Measurements from ENCODE around the gene KRTAP4-5. TPM values are rescaled to one million over a fixed set of nuclear protein-coding genes. Genes with fewer than 3 reads are reported as not detected.
"Not testable (repeated sequence)": the region's sequence is repeated elsewhere in the genome, so short reads cannot be mapped to it uniquely, and the experiment has no call there.

Gene KRTAP4-5
- total RNA-seq, 2 experiments from 2014 or later = not detected

DNA sequence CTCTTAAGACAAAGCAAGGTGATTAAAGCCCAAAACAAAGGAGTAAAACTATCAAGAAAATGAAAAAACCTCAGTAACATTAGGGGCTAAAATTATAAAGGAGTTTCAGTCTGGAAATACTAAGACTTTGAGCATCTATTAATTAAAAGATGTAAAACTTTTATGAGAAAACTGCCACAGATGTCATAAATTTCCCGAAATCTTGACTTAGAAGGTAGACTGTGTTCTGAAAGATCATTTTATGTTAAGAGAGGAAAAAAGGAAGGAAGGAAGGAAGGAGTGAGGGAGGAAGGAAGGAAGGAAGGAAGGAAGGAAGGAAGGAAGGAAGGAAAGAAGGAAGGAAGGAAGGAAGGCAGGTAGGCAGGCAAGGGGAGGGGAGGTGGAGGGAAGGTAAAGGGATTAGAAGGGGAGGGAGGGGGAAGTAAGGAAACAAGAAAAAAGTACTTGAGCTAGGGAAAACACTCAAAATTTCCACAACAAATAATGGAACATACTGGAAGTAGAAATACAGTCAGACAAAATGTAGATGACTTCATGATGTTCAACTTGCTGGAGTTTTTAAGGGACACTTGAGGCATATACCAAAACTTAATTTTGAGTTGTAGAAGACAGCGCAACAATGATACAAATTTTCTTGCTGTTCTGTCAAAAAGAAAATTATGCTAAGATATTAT is 2.0 kb downstream of the KRTAP4-5 start:
- Mint-ChIP-seq H3K36me3 (ENCODE audit: low read depth) (peaks cover 5% of the 10 kb centered on the region), H3K4me3 (no peak overlapping the region), H3K4me1 (ENCODE audit: low read depth) (no peaks in the 10 kb centered on the region), H3K9me3 (peaks cover 13% of the 10 kb centered on the region), H3K27me3 (no peaks in the 10 kb centered on the region), H3K27ac (no peak overlapping the region)
- DNase-seq (no peak), ATAC-seq (no peak)
- TF ChIP-seq CTCF (IDR thresholded peaks at IDR 0.05) = no peak
- intact Hi-C loops (cut with micrococcal nuclease) = no loop called here
- ChIA-PET CTCF (no interaction called here), POLR2A (no interaction called here)

- H3K36me3 Mint-ChIP-seq (ENCODE audit: low read depth) = peaks cover 10% of the 10 kb centered on the region
- ATAC-seq = no peak
Observed at GRCh38 chr17:41145261-41145660, 4.4 kb downstream of the KRTAP4-5 start.

GRCh38 chr17:41144846-41145245 is 4.8 kb downstream of the KRTAP4-5 start:
- POLR2A ChIA-PET = no interaction called here

More at GRCh38 chr17:41145261-41145660, 4.4 kb downstream of the KRTAP4-5 start:
- Mint-ChIP-seq H3K27ac (no peak overlapping the region), H3K9me3 (peaks cover 20% of the 10 kb centered on the region), H3K27me3 (no peaks in the 10 kb centered on the region), H3K4me1 (ENCODE audit: low read depth) (no peaks in the 10 kb centered on the region), H3K4me3 (no peak overlapping the region)
- no peak for TF ChIP-seq CTCF (IDR thresholded peaks at IDR 0.05)
- no peak for DNase-seq
- intact Hi-C loops (cut with micrococcal nuclease) = no loop called here
- ChIA-PET CTCF (no interaction called here), POLR2A (no interaction called here)

DNA sequence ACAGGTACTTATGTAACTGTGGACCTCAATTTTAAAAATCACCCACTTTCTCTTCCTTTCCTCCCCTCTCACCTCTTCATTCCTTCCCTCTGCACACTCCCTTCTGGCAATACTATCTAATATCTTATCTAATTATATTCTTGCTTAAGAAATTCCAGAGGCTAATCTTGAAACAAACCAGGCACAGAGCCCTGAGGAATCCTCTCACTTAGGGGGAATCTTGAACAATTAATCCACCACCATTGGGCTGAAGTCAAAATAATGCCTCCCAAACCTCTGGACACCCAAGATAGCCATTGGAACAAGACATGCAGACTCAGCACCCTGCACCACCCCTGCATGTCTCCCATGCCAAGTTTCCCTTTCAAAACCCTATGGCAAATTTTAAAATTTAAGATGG is 8.3 kb downstream of the KRTAP4-5 start:
- peaks cover 2% of the 10 kb centered on the region for H3K27me3 Mint-ChIP-seq
- POLR2A ChIA-PET = no interaction called here
- ATAC-seq (no peak), DNase-seq (no peak)
- H3K27ac Mint-ChIP-seq = no peak overlapping the region
- intact Hi-C loops (cut with micrococcal nuclease) = no loop called here
- no peak for TF ChIP-seq CTCF (IDR thresholded peaks at IDR 0.05)
- H3K9me3 Mint-ChIP-seq = peaks cover 28% of the 10 kb centered on the region
- no peaks in the 10 kb centered on the region for H3K4me1 Mint-ChIP-seq (ENCODE audit: low read depth)
- H3K36me3 Mint-ChIP-seq (ENCODE audit: low read depth) = peaks cover 13% of the 10 kb centered on the region
- CTCF ChIA-PET = no interaction called here
- H3K4me3 Mint-ChIP-seq = no peak overlapping the region

More at GRCh38 chr17:41144846-41145245, 4.8 kb downstream of the KRTAP4-5 start:
- CTCF ChIA-PET = no interaction called here
- H3K4me1 Mint-ChIP-seq (ENCODE audit: low read depth) = no peaks in the 10 kb centered on the region
- peaks cover 10% of the 10 kb centered on the region for H3K36me3 Mint-ChIP-seq (ENCODE audit: low read depth)
- peaks cover 20% of the 10 kb centered on the region for H3K9me3 Mint-ChIP-seq
- intact Hi-C loops (cut with micrococcal nuclease) = no loop called here
- TF ChIP-seq CTCF (IDR thresholded peaks at IDR 0.05) = no peak
- H3K27me3 Mint-ChIP-seq = no peaks in the 10 kb centered on the region
- ATAC-seq (no peak), DNase-seq (no peak)
- no peak overlapping the region for H3K27ac Mint-ChIP-seq
- H3K4me3 Mint-ChIP-seq = no peak overlapping the region

GRCh38 chr17:41140360-41141131 is 9.1 kb downstream of the KRTAP4-5 start, which contains the start of gene KRTAP4-6:
Gene KRTAP4-6 (minus strand): TSS chr17:41140544. CDS start chr17:41140487, 57 bp downstream.
- ChIA-PET POLR2A (no interaction called here), CTCF (no interaction called here)
- peaks cover 28% of the 10 kb centered on the region for H3K9me3 Mint-ChIP-seq
- DNase-seq (no peak), ATAC-seq (no peak)
- H3K4me1 Mint-ChIP-seq (ENCODE audit: low read depth) = no peaks in the 10 kb centered on the region
- H3K27ac Mint-ChIP-seq = no peak within 1 kb of the TSS
- H3K4me3 Mint-ChIP-seq = no peak within 1 kb of the TSS
- intact Hi-C loops (cut with micrococcal nuclease) = no loop called here
- peaks cover 13% of the 10 kb centered on the region for H3K36me3 Mint-ChIP-seq (ENCODE audit: low read depth)
- no peak for TF ChIP-seq CTCF (IDR thresholded peaks at IDR 0.05)
- H3K27me3 Mint-ChIP-seq = peaks cover 2% of the 10 kb centered on the region

GRCh38 chr17:41139865-41140264 is 9.8 kb downstream of the KRTAP4-5 start:
- H3K27me3 Mint-ChIP-seq; POLR2A ChIA-PET; H3K4me1 Mint-ChIP-seq (ENCODE audit: low read depth); CTCF ChIA-PET; H3K27ac Mint-ChIP-seq; ATAC-seq; DNase-seq; H3K4me3 Mint-ChIP-seq; intact Hi-C loops (cut with micrococcal nuclease): not testable (repeated sequence)
- H3K9me3 Mint-ChIP-seq = peaks cover 28% of the 10 kb centered on the region
- H3K36me3 Mint-ChIP-seq (ENCODE audit: low read depth) = peaks cover 13% of the 10 kb centered on the region
